Stimulated activated CD8-positive, alpha-beta memory T cell treated with anti-CD3 and anti-CD28 coated beads, Interleukin-15, amount 100 ng/mL, for 48 hours (primary cell): Measurements from ENCODE around the gene PSKH1.

Experiments used
- DNase-seq, 2 donors: peaks; one replicate each; pipeline ENCODE4 v3.0.0-alpha.2; 2020; ENCODE audit warnings: low read depth in 2 of 2

The PSKH1 gene

GRCh38 chr16:67940446-67941089, 47.5 kb downstream of the PSKH1 start:
- DNase-seq = no peak

GRCh38 chr16:67941469-67942199, 48.6 kb downstream of the PSKH1 start:
- no peak for DNase-seq

GRCh38 chr16:67942200-67942509, 49.1 kb downstream of the PSKH1 start:
- DNase-seq = peak in 1 of 2 donors; percentile 15

- DNase-seq = no peak
These were observed 49.6 kb downstream of the PSKH1 start for GRCh38 chr16:67942510-67943255.

- no peak for DNase-seq
These were observed 50.2 kb downstream of the PSKH1 start for GRCh38 chr16:67943256-67943618.

GRCh38 chr16:67943619-67944504, 50.8 kb downstream of the PSKH1 start, which contains the start of gene LCAT:
Gene LCAT (minus strand): TSS chr16:67944120. CDS start chr16:67944101, 19 bp downstream.
- no peak for DNase-seq

GRCh38 chr16:67944690-67945391, 51.8 kb downstream of the PSKH1 start:
- DNase-seq = no peak

- DNase-seq = no peak
These were observed 52.4 kb downstream of the PSKH1 start for GRCh38 chr16:67945392-67945933.

GRCh38 chr16:67946128-67946569, 53.1 kb downstream of the PSKH1 start:
- DNase-seq = no peak

- DNase-seq = no peak
These were observed 54.0 kb downstream of the PSKH1 start for GRCh38 chr16:67946966-67947558.

- no peak for DNase-seq
These were observed 55.0 kb downstream of the PSKH1 start for GRCh38 chr16:67948015-67948414.

- no peak for DNase-seq
These were observed 56.6 kb downstream of the PSKH1 start for GRCh38 chr16:67949645-67950044.

GRCh38 chr16:67950335-67950843, 57.3 kb downstream of the PSKH1 start:
- DNase-seq = no peak

- DNase-seq = no peak
These were observed 58.4 kb downstream of the PSKH1 start for GRCh38 chr16:67951485-67951884.

GRCh38 chr16:67953641-67954375, 60.8 kb downstream of the PSKH1 start:
- DNase-seq = no peak

- no peak for DNase-seq
These were observed 61.6 kb downstream of the PSKH1 start for GRCh38 chr16:67954421-67955196.

GRCh38 chr16:67957622-67958021, 64.6 kb downstream of the PSKH1 start:
- DNase-seq = no peak

GRCh38 chr16:67959536-67960329, 66.7 kb downstream of the PSKH1 start:
- DNase-seq = no peak
